ENCODE measurements around the gene VAV3. TPM values are rescaled to one million over a fixed set of nuclear protein-coding genes. Genes with fewer than 3 reads are reported as not detected.

Gene VAV3
- total and polyA plus RNA-seq, 2 of the 8 experiments (the other 6 are each of a cell fraction or from before 2014, with no cell fraction given): 2.9 to 7.9 TPM

- no peak overlapping the region for H2BK15ac ChIP-seq (ENCODE audit: low read length)
- H3K4me1 ChIP-seq (replicated peaks in 1 of 4; ENCODE audit: control insufficient read depth in 3 of 4, insufficient read depth in 4 of 4, low read length in 3 of 4): peaks cover 0 to 5% (median 0%) of the 10 kb centered on the region in 4 experiments; a peak in 2 of 7 replicates
- H3K4me3 ChIP-seq (ENCODE audit: extremely low read depth in 1 of 4, insufficient read depth in 2 of 4, low read depth in 3 of 4, low read length in 4 of 4): no peak overlapping the region
- no peak overlapping the region for H2AFZ ChIP-seq (ENCODE audit: low read length)
- H2BK120ac ChIP-seq (replicated peaks; ENCODE audit: low read depth, low read length): no peak overlapping the region
- H4K8ac ChIP-seq (ENCODE audit: extremely low read depth, insufficient read depth, low read length): no peak overlapping the region
- H3K4me2 ChIP-seq (ENCODE audit: insufficient read depth in 1 of 2, low read depth in 2 of 2, low read length in 2 of 2): no peak overlapping the region
- WGBS, 2 experiments (ENCODE audit: extremely low coverage in 1 of 2, insufficient coverage in 1 of 2, insufficient read length in 1 of 2, insufficient replicate concordance in 2 of 2, low coverage in 1 of 2, low lambda C conversion rate in 2 of 2, missing lambda C conversion rate in 1 of 2): 94% methylated on average over 1 of the region's 1 CpG; no CpG with 5 or more reads in 1 of the 2 experiments
- H3K9ac ChIP-seq (replicated peaks in 1 of 4; ENCODE audit: extremely low read depth in 1 of 4, low read depth in 3 of 4, low read length in 3 of 4): no peak overlapping the region
- H3K14ac ChIP-seq (ENCODE audit: insufficient read length): no peak overlapping the region
- H2BK5ac ChIP-seq (ENCODE audit: low read depth, low read length): no peak overlapping the region
- no peak for DNase-seq (ENCODE audit: low read depth in 1 of 2, low spot score in 2 of 2)
- no peak for FAIRE-seq
- no peaks in the 10 kb centered on the region for H3K79me2 ChIP-seq (ENCODE audit: control insufficient read depth in 1 of 2, insufficient read depth in 2 of 2, low read length in 2 of 2)
- no peak overlapping the region for H3K23ac ChIP-seq (ENCODE audit: insufficient read length)
- no peak overlapping the region for H3K4ac ChIP-seq (replicated peaks; ENCODE audit: insufficient read length, low read depth, low read length)
- H3K56ac ChIP-seq (replicated peaks; ENCODE audit: insufficient read length, low read depth, low read length): no peak overlapping the region
- H2AK5ac ChIP-seq (ENCODE audit: low read depth, low read length): no peak overlapping the region
- no peaks in the 10 kb centered on the region for H3K23me2 ChIP-seq (ENCODE audit: low read depth, low read length)
- no peaks in the 10 kb centered on the region for H3K27me3 ChIP-seq (replicated peaks in 1 of 4; ENCODE audit: control insufficient read depth in 3 of 4, extremely low read depth in 1 of 4, insufficient read depth in 3 of 4, low read length in 3 of 4)
- H3K36me3 ChIP-seq (ENCODE audit: control insufficient read depth in 2 of 4, insufficient read depth in 4 of 4, low read length in 3 of 4): no peaks in the 10 kb centered on the region
- no peak overlapping the region for H3K18ac ChIP-seq (ENCODE audit: extremely low read depth, low read length)
- no peaks in the 10 kb centered on the region for H3K79me1 ChIP-seq (ENCODE audit: low read depth, low read length)
- no peak overlapping the region for H4K91ac ChIP-seq (replicated peaks; ENCODE audit: insufficient read length, low read length)
- no peak for TF ChIP-seq KDM5A (IDR thresholded peaks at IDR 0.05; ENCODE audit: low read length)
- no peak for TF ChIP-seq TBP (IDR thresholded peaks at IDR 0.05; ENCODE audit: low read depth, low read length)
- no peak for TF ChIP-seq BRCA1 (IDR thresholded peaks at IDR 0.05; ENCODE audit: low read depth, low read length)
- no peak for TF ChIP-seq EP300 (IDR thresholded peaks at IDR 0.05; ENCODE audit: borderline replicate concordance in 1 of 2, low read depth in 2 of 2, low read length in 2 of 2)
- no peak for TF ChIP-seq BCL11A (IDR thresholded peaks at IDR 0.05; ENCODE audit: low read depth in 2 of 2, low read length in 2 of 2)
- no peak for TF ChIP-seq TAF1 (IDR thresholded peaks at IDR 0.05; ENCODE audit: low read depth, low read length)
- TF ChIP-seq SP1 (IDR thresholded peaks at IDR 0.05; ENCODE audit: low read depth, low read length): no peak
- TF ChIP-seq CHD1 (IDR thresholded peaks at IDR 0.05; ENCODE audit: low read depth, low read length): no peak
- no peak for TF ChIP-seq SUZ12 (IDR thresholded peaks at IDR 0.05; ENCODE audit: low read length)
- no peak for TF ChIP-seq CHD2 (IDR thresholded peaks at IDR 0.05; ENCODE audit: low read length)
- TF ChIP-seq, protein P1, sequence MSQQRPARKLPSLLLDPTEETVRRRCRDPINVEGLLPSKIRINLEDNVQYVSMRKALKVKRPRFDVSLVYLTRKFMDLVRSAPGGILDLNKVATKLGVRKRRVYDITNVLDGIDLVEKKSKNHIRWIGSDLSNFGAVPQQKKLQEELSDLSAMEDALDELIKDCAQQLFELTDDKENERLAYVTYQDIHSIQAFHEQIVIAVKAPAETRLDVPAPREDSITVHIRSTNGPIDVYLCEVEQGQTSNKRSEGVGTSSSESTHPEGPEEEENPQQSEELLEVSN (IDR thresholded peaks at IDR 0.05): no peak
- TF ChIP-seq SAP30 (IDR thresholded peaks at IDR 0.05; ENCODE audit: insufficient read depth, insufficient replicate concordance, low read length): no peak
- TF ChIP-seq KDM1A (IDR thresholded peaks at IDR 0.05; ENCODE audit: borderline replicate concordance, low read length): no peak
- TF ChIP-seq GTF2F1 (IDR thresholded peaks at IDR 0.05; ENCODE audit: borderline replicate concordance, low read depth, low read length): no peak
- TF ChIP-seq TEAD4 (IDR thresholded peaks at IDR 0.05; ENCODE audit: low read depth, low read length): no peak
- ChIA-PET CTCF (ENCODE audit: partially characterized antibody) (interaction anchor here (1.1 to 1.3 kb wide), 2 partner anchors 10 to 87 kb away, joined by 3 read pairs; no protein-coding TSS in a partner anchor), POLR2A (ENCODE audit: partially characterized antibody) (no interaction called here)
- H3K27ac ChIP-seq (ENCODE audit: low read depth, low read length): no peak overlapping the region
- no peaks in the 10 kb centered on the region for H4K20me1 ChIP-seq (replicated peaks in 1 of 2; ENCODE audit: control insufficient read depth in 1 of 2, insufficient read depth in 2 of 2, low read length in 2 of 2)
- no peak overlapping the region for H2BK20ac ChIP-seq (ENCODE audit: low read length)
- H4K5ac ChIP-seq (ENCODE audit: insufficient read length, low read depth, low read length): no peak overlapping the region
- 0 out of 4 replicates have a peak, but pooled peaks cover 0 to 4% of the 10 kb centered on the region in 2 experiments for H3K9me3 ChIP-seq (ENCODE audit: insufficient read depth in 2 of 2, low read depth in 1 of 2, low read length in 1 of 2)
- H2BK12ac ChIP-seq (ENCODE audit: low read depth, low read length): no peak overlapping the region
These were observed 90.8 kb downstream of the VAV3 start for GRCh38 chr1:107874221-107874620.
